ENCODE data around the gene BANP.
"Not testable (repeated sequence)": the region's sequence is repeated elsewhere in the genome, so short reads cannot be mapped to it uniquely, and the experiment has no call there.

BANP gene

DNA sequence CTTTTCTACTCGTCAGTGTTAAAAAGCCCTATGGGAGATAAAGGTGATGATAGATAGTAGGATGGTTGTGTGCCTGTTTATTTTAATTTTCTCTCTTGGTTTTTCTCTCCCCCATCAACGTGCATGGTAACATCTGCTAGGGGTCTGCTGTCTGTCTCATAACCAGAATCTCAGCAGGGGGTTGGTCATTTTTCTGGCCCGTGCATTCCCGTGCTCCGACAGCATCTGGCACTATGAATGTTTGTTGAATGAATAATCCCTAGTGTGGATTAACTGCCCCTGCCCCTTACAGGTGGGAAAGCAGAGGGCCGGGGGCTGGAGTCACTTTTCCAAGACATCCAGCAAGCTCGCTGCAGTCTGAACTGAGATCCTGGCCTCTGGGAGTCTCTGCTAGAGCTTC, 21.2 kb upstream of the BANP start:
- DNase-seq = no peak

GRCh38 chr16:87930456-87930855, 20.8 kb upstream of the BANP start:
- DNase-seq = no peak

GRCh38 chr16:87931504-87931903, 19.7 kb upstream of the BANP start:
- DNase-seq = peak; percentile 56

DNA sequence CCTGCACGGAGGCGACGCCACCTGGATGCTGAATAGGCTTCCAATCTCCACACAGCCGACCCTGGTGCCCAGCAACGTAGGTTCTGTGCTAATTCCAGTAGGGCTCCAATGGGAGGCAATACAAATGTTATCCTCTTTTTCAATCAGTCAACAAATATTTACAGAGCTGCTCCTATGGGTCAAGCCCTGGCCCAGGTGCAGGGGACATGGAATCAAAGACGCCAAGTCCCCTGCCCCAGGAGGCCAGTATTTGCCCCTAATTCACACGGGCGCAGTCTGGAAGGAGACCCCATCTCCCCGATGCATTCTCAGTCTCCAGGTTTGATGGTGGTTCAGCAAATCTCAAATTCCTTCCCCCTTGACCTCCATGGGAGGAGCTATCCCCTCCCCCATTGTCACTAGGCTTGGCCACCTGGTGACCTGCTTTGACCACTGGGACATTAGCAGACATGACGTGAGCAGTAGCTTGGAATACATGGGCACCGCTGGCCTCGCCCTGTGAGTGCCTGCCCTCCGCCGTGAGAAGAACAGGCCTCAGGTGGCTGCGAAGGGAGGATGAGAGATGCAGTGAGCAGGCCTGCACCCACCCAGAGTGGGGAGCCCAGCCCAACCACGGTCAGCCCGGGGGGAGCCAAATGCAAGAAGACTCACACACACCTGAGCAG, 18.6 kb upstream of the BANP start:
- DNase-seq = not testable (repeated sequence)

DNA sequence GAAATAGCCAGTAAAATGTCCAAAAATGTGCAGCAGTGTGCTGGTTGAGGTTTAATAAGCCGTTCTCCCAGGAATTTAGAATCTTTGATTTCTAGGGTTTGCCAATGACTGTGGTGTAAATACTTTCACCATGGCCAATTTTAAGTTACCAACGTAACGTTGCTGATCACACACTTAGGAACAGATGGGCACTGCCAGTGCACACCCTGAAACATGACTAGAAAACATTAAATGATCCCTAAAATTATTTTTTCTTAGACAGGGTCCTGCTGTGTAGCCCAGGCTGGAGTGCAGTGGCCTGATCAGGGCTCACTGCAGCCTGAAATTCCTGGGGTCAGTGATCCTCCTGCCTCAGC, 18.1 kb upstream of the BANP start:
- no peak for DNase-seq

DNA sequence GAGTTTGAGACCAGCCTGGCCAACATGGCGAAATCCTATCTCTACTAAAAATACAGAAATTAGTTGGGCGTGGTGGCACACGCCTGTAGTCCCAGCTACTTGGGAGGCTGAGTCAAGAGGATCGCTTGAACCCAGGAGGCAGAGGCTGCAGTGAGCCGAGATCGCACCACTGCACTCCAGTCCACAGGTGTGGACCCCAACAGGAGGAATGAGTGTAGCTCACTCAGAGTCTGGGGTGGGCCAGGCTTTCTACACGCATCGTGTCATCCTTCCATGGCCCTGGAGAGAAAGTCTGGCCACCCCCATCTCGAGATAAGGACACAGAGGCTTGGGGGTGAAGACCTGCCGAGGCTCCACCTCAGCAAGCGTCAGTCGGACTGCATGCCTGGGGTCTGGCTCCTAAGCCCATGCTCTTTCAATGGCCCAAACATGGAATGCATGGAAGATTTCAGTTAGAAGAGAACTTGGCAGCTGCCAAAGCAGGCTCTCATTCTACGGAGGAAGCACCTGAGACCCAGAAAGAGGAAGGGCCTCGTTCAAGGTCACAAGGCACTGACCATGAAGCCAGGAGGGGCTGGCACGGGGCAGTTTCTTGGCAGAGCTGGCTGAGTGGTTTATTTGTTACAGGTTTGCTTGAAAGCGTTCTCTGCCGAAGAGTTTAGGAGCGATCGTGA, 16.3 kb upstream of the BANP start:
- not testable (repeated sequence) for DNase-seq

GRCh38 chr16:87936016-87936374, 15.2 kb upstream of the BANP start:
- DNase-seq = not testable (repeated sequence)

DNA sequence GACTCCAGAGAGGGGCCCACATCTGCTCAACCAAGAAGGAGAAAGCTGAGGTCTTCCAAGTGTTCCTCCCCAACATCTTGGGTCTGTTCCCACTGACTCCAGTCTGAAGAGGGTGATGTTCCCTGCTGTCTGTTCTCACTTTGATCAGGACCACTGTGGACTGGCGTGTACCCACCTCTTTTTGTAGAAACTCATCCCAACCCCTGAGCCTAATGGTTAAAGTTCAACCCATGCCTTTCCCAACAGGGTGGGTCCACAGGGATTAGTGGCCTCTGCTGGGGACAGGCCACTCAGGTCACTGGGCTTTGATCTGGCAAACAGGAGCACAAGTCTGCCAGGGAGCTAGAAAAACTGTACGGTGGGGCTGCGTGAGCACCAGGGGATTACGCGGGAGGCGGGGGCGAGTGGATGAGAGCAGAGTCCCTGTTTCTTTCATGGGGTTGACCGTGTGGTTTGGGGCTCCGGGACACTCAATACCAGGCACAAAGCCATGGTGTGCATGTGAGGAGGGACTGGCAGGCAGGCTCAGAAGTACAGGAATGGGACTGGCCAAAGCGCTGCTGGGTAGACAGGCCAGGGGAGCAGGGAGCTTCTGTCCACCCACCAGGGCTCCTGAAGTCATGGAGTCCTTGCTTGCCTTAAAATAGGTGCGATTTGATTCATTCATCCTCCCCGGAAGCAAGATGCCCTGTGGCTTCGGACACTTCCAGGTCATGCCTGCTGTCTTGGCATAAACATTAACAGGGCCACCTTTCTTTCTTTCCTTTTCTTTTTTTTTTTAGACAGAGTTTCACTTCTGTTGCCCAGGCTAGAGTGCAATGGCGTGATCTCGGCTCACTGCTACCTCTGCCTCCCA, 14.6 kb upstream of the BANP start, which contains the start of gene CA5A:
Gene CA5A, minus strand, starts transcription at position 155 of the 856 bp plus-strand sequence. Its CDS starts 79 bp downstream, at position 76.
- DNase-seq = no peak

DNA sequence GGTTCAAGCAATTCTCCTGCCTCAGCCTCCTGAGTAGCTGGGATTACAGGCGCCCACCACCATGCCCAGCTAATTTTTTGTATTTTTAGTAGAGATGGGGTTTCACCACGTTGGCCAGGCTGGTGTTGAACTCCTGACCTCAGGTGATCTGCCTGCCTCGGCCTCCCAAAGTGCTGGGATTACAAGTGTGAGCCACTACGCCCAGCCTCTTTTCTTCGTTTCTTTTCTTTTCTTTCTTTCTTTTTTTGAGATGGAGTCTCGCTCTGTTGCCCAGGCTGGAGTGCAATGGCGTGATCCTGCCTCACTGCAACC, 14.0 kb upstream of the BANP start:
- not testable (repeated sequence) for DNase-seq

- DNase-seq = no peak
Measured at GRCh38 chr16:87938412-87938949, 12.8 kb upstream of the BANP start.

GRCh38 chr16:87939562-87940423, 11.4 kb upstream of the BANP start:
- DNase-seq = no peak

DNA sequence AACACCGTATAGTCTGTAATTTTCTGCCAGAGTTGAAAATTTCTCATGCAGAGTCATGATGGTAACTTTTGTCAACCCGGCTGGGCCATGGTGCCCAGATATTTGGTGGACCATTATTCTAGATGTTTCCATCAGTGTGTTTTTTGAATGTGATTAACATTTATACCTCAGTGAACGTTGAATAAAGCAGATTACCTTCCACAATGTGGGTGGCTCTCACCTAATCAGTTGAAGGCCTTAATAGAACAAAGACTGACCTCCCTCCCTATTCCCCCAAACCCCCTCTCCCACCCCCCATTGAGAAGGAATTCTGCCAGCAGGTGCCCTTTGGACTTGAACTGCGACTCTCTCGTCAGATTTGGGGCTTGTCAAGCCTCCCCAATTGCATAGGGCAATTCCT, 8.6 kb upstream of the BANP start:
- DNase-seq = no peak

DNA sequence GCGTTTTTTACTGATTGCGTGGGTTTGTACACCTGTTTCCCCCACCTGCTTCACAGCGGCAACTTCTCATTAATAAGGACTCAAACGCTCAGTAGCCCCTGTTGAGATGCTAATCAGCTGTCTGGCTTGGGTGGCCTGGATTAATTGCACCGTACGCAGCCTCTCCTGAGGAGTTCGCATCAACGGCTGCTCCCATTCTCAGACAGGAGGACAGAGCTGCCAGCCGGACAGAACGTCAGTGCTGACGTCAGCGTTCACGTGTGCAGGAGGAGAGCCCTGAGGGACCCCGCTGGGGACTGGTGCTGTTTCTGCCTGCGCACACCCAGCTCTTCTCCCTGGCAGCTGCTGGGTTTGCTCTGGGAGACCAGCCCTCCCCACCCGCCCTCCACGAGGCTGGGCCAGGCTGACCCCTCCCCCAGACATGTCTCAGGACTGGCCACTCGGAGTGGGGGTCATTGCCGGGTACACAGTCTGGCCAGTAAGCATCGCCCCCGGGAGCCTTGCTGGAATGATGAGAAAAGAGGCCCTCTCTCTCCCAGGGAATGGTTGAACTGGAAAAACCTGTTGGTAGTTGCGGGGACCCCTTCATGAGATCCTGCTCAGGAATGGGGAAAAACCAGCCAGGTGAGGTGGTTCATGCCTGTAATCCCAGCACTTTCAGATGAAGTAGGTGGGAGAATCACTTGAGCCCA, 5.7 kb upstream of the BANP start:
- DNase-seq = no peak

DNA sequence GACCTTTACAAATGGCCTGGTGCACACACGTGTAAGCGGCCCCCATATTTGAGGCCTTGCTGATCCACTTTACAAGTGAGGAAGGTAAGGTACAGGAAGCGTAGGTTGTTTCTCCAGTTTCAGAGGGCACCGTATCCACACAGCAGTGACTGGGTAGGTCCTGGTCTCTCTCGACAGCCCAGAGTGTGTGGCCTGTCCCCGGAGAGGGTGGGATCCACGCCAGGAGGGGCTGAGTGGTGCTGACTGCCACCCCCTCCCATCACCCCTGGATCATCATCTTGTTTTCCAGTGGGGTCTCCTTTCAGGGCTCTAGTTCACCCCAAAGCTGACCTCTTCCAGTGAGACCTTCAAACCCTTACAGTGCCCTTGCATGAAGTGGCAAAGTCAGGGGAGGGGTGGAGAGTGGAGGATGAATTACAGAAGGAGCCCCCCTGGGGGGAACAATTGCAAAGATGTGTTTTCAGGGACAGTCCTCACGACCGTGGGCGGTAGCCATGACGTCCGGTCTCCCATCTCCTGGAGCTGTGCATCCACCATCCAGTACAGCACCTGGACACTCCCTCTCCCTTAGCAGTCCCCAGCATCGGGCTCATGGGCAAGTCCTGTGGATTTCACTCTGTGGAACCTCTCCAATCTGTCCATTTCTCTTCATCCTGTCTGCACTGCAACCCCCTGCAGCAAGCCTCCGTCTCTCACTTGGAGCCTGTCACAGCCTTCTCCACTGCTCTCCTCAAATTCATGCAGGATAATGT, 4.5 kb upstream of the BANP start:
- DNase-seq = no peak

GRCh38 chr16:87947356-87948118, 3.7 kb upstream of the BANP start:
- no peak for DNase-seq

GRCh38 chr16:87948119-87948545, 3.1 kb upstream of the BANP start:
- no peak for DNase-seq

- no peak for DNase-seq
Measured at GRCh38 chr16:87948735-87949070, 2.5 kb upstream of the BANP start.

- no peak for DNase-seq
Measured at GRCh38 chr16:87949071-87949744, 2.0 kb upstream of the BANP start.

- DNase-seq = no peak
Measured at GRCh38 chr16:87951552-87952538, 611 bp downstream of the BANP start.
